Endodermal cell (in vitro differentiated cells): Measurements from ENCODE around the gene N4BP2L2. TPM values are rescaled to one million over a fixed set of nuclear protein-coding genes. Genes with fewer than 3 reads are reported as not detected.
A peak's percentile ranks its signal among the peaks of the same experiment; 100 is the strongest.

Experiments
- DNase-seq: peaks from one replicate; pipeline ENCODE4 v3.0.0-alpha.2; 2017
- H3K27ac ChIP-seq: 2 replicates; pipeline ENCODE4 v1.5.1; 2013; ENCODE audit warnings: mild to moderate bottlenecking, low read depth, low read length, moderate library complexity
- H3K27me3 ChIP-seq: 2 replicates; pipeline ENCODE4 v1.6.1; 2013; ENCODE audit warnings: mild to moderate bottlenecking, low read length, moderate library complexity; ENCODE audit not compliant: insufficient read depth, control insufficient read depth, poor library complexity, severe bottlenecking
- H3K36me3 ChIP-seq: 2 replicates; pipeline ENCODE4 v1.7.0; 2013; ENCODE audit warnings: mild to moderate bottlenecking, low read length, moderate library complexity; ENCODE audit not compliant: control insufficient read depth, insufficient read depth
- H3K4me1 ChIP-seq: one replicate; pipeline ENCODE4 v1.7.0; 2013; ENCODE audit warnings: low read length; ENCODE audit not compliant: control insufficient read depth, insufficient read depth
- H3K4me3 ChIP-seq: 2 replicates; pipeline ENCODE4 v1.5.1; 2013; ENCODE audit warnings: mild to moderate bottlenecking, low read length, moderate library complexity
- H3K9ac ChIP-seq: 2 replicates; pipeline ENCODE4 v1.6.1; 2013; ENCODE audit warnings: mild to moderate bottlenecking, low read length, moderate library complexity; ENCODE audit not compliant: poor library complexity, severe bottlenecking; ENCODE audit errors: extremely low read depth
- H3K9me3 ChIP-seq: 2 replicates; pipeline ENCODE4 v1.6.1; 2013; ENCODE audit warnings: mild to moderate bottlenecking, low read length, moderate library complexity; ENCODE audit not compliant: control insufficient read depth
- H3K27ac Mint-ChIP-seq: 2 replicates; pipeline ENCODE4 v1.8.0; 2020; ENCODE audit warnings: mixed read lengths
- H3K27me3 Mint-ChIP-seq: 2 replicates; pipeline ENCODE4 v1.8.0; 2021; ENCODE audit warnings: mild to moderate bottlenecking, mixed read lengths; ENCODE audit not compliant: insufficient read depth
- H3K36me3 Mint-ChIP-seq: 2 replicates; pipeline ENCODE4 v1.8.0; 2020; ENCODE audit warnings: low read depth, mixed read lengths
- H3K4me1 Mint-ChIP-seq: 2 replicates; pipeline ENCODE4 v1.8.0; 2020; ENCODE audit warnings: mixed read lengths
- H3K4me3 Mint-ChIP-seq: 2 replicates; pipeline ENCODE4 v1.8.0; 2020; ENCODE audit warnings: mild to moderate bottlenecking, moderate library complexity, mixed read lengths
- H3K9me3 Mint-ChIP-seq: 2 replicates; pipeline ENCODE4 v1.8.0; 2020; ENCODE audit warnings: mild to moderate bottlenecking, mixed read lengths
- CTCF ChIP-seq: fragments of 200-600 bp; sonication (generic); conservative IDR thresholded peaks from 2 replicates; pipeline ENCODE4 v1.5.0; 2021; ENCODE audit warnings: antibody characterized with exemption, mild to moderate bottlenecking
- WGBS, 2 experiments: methylation state at CpG; one replicate each; pipeline versions ENCODE4 v1.1.5 to v1.1.7; 2013; ENCODE audit warnings: missing lambda C conversion rate in 2 of 2, mixed read lengths in 1 of 2; ENCODE audit not compliant: insufficient coverage in 1 of 2, insufficient read length in 1 of 2; 5-methylcytosine and 5-hydroxymethylcytosine counted together
- total RNA-seq, 2 donors: library from RNA; stranded (reverse); fragmentation: NEBNext Ultra II Directional in 1 of 2; extraction: Animal tissue kit (Norgen Biotek cat#: 25700) in 1 of 2; gene quantifications; 2 replicates in 1 of 2; 3 replicates in 1 of 2; pipeline ENCODE4 v1.2.1, GENCODE V29; 2021

The N4BP2L2 gene
- total RNA-seq, 2 donors from 2014 or later, result 70.4 to 92.8 TPM

GRCh38 chr13:32586080-32586900, 47.7 kb upstream of the N4BP2L2 start, which contains the start of gene PDS5B:
Gene PDS5B, plus strand, starts transcription at chr13:32586452. Its CDS starts 62,321 bp downstream, at chr13:32648773.
- H3K27ac ChIP-seq, result peak within 1 kb of the TSS; percentile 95
- H3K4me3 ChIP-seq, result peak within 1 kb of the TSS; percentile 93
- Mint-ChIP-seq H3K27ac (peak within 1 kb of the TSS; percentile 96), H3K9me3 (no peaks in the 10 kb centered on the region), H3K4me3 (peak within 1 kb of the TSS; percentile 93), H3K27me3 (peaks cover 16% of the 10 kb centered on the region), H3K4me1 (peaks cover 27% of the 10 kb centered on the region), H3K36me3 (no peaks in the 10 kb centered on the region)
- peak; percentile 96 for TF ChIP-seq CTCF
- 0% methylated on average over 5 to 95 of the region's 97 CpGs for WGBS, 2 experiments
- DNase-seq, result peak; percentile 97
- peaks cover 5% of the 10 kb centered on the region for H3K4me1 ChIP-seq
- H3K36me3 ChIP-seq, result no peaks in the 10 kb centered on the region
- H3K27me3 ChIP-seq, result no peaks in the 10 kb centered on the region
- peak within 1 kb of the TSS; percentile 75 for H3K9ac ChIP-seq
- H3K9me3 ChIP-seq, result no peaks in the 10 kb centered on the region

- H3K9me3 Mint-ChIP-seq, result no peaks in the 10 kb centered on the region
- H3K4me1 ChIP-seq, result peaks cover 5% of the 10 kb centered on the region
- no peaks in the 10 kb centered on the region for H3K36me3 ChIP-seq
- no peaks in the 10 kb centered on the region for H3K9me3 ChIP-seq
- H3K9ac ChIP-seq, result peak overlapping the region; percentile 34
- no peaks in the 10 kb centered on the region for H3K36me3 Mint-ChIP-seq
- DNase-seq, result peak; percentile 69
- H3K27me3 ChIP-seq, result no peaks in the 10 kb centered on the region
- peak overlapping the region; percentile 85 for H3K4me3 ChIP-seq
- no peak overlapping the region for H3K27ac ChIP-seq
- TF ChIP-seq CTCF, result no peak
- peaks cover 27% of the 10 kb centered on the region for H3K4me1 Mint-ChIP-seq
- peaks cover 16% of the 10 kb centered on the region for H3K27me3 Mint-ChIP-seq
- 32 to 43% methylated on average over 2 to 8 of the region's 8 CpGs for WGBS, 2 experiments
- H3K4me3 Mint-ChIP-seq, result peak overlapping the region; percentile 71
- peak overlapping the region; percentile 76 for H3K27ac Mint-ChIP-seq
Observed at GRCh38 chr13:32585550-32586079, 47.0 kb upstream of the N4BP2L2 start.

DNA sequence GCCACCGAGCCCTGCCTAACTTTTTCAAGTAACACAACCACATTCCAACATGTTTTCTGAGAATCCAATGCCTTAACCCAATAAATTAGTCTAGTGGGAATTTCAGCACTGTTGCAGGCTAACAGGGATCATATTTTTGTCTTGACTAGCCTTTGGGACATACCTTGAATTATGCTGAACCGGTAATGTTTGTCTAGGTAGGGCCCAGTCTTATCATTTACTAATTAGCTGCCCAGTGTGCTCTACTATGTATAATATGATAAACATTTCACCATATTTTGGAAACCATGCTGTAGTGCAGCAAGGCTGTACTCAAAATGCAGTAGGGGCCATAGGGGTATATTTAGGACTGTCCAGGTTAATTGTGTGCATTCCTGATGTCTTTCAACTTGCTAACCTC, 44.4 kb upstream of the N4BP2L2 start:
- H3K4me3 Mint-ChIP-seq, result no peak overlapping the region
- H3K9ac ChIP-seq, result no peak overlapping the region
- H3K27me3 ChIP-seq, result no peaks in the 10 kb centered on the region
- H3K4me1 ChIP-seq, result no peaks in the 10 kb centered on the region
- H3K27ac ChIP-seq, result no peak overlapping the region
- no peaks in the 10 kb centered on the region for H3K36me3 Mint-ChIP-seq
- DNase-seq, result no peak
- no peaks in the 10 kb centered on the region for H3K36me3 ChIP-seq
- H3K4me1 Mint-ChIP-seq, result peaks cover 4% of the 10 kb centered on the region
- H3K27me3 Mint-ChIP-seq, result peaks cover 16% of the 10 kb centered on the region
- 83 to 92% methylated on average over 1 to 2 of the region's 2 CpGs for WGBS, 2 experiments
- no peak for TF ChIP-seq CTCF
- H3K27ac Mint-ChIP-seq, result no peak overlapping the region
- no peaks in the 10 kb centered on the region for H3K9me3 ChIP-seq
- no peak overlapping the region for H3K4me3 ChIP-seq
- peaks cover 9% of the 10 kb centered on the region for H3K9me3 Mint-ChIP-seq
